NCI-H510A (cell line): ENCODE results near the gene ZNF384.
"Not testable (repeated sequence)": the region's sequence is repeated elsewhere in the genome, so short reads cannot be mapped to it uniquely, and the experiment has no call there.

Experiments
- DNase-seq: peaks from one replicate; lab custom pipeline; 2025; lab: John Stamatoyannopoulos, UW

Gene ZNF384

DNA sequence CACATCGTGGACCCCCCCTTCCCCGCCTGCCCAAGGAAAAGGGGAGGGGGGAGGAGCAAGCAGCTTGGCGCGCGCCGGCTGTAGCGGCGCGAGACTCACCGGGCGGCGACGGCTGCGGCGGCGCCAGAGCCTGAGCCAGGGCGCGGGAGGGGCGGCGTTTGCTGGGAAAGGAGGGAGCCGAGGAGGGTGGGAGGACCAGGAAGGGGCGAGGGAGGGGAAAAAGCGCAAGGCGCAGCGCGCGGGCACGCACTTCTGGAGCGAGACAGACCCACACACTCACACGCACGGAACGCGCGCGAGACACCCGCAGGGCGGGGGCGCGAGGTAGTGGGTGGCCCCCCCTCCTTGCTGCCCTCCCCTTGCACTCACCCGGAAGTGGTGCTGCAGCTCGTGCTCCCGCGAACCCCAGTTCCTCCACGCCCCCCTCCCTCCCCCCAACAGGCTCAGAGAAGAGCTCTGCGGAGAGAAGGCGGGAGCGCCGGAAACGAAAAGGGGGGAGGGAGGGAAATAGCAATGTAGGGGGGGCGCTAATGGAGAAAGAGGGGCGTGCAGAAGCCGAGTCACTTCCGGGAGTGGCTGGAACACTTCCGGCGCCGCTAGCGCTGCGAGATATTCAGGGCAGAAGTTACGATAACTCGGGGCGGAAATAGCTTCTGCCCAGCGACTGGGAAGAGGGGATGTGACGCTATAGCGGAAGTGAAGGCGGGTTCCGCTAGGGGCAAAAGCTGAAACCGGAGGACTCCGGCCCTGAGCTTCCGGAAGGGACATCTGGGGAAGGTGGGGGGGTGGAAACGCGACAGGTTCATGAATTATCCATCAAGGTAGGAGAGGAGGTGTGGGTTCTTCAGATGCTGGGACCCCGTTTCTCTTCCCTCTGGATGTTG is at the start of gene ZNF384:
ZNF384 (minus strand) TSS at position 377 of the 884 bp plus-strand sequence. CDS start 9,855 bp downstream, outside the sequence.
- DNase-seq, result peak; percentile 94

DNA sequence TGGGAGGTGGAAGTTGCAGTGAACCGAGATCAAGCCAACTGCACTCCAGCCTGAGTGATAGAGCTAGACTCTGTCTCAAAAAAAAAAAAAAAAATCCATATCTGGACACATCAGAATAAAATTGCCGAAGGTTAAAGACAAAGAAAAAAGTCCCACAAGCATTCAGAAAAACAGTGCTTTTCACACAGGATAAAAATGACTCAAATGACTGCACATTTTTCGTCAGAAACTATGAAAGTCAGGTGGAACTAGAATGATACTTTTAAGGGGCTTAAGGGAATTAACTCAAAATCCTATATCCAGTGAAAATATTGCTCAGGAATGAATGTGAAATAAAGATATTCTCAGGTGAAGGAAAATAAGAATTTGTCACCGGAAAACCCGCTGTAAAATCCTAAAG is 47.6 kb upstream of the ZNF384 start:
- no peak for DNase-seq

DNA sequence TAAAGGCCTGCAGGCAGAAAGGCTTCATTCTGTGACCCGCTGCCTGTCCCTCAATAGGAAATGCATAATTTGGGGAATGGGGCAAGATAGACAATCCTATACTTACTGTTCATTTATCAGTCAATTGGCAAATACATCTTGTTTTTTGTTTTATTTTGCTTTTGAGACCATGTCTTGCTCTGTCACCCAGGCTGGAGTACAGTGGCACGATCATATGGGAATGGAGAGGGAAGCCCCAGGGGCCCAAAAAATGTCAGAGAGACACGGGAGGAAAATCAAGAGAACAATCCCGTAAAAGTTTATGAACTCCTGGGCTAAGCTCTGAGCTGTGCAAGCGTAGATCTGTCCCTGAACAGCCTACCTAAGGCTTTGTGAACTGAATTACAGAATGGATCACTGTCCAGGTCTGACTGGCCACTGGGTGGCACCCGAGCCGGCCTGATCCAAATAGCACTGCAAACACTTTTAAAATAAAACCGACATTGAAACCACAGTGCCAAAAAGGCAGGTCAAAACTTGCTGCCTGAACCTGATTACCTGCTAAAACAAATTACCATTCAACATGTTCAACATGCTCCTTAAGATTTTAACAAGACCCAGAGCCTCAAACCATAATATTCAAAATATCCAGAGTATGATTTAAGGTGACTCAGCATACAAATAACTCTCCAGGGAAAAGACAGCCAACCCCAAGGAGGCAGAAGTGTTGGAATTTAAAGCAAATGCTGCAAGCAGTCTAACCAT is 46.4 kb upstream of the ZNF384 start:
- DNase-seq, result no peak

DNA sequence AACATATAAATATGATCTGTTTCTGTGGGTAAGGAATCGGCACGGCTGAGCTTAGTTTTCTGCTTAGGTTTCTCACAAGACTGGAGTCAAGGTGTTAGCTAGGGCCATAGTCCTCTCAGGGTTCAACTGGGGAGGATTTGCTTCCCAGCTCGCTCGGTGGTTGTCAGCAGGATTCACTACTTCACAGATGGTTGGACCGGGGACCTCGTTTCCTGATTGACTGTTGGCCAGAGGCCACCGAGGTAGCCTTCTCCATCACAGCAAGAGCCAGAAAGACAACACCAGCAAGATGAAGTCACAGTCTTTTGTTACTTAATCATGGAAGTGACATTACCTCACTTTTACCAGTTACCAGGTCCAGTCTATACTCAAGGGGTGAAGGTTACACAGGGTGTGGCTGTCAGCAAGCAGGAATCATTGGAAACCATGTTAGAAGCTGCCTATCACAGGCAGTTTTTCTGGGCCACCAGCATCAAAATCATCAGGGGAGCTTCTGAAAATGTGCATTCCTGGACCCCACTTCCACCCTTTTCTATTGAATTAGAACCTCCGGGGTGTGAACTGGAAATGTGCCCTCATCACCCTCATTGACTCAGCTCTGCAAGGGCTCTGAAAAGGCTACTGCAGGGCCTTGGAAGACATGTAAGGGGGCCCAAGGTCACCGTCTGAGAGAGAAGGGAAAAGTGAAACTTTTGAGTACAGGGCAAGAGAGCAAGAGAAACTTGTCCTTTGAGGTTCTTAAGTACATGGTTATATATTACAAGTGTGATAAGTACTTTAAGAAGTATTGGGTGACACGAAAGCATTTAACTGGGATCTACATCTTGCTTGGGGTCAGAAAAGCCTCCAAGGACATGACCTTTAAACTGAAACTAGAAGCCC is 45.6 kb upstream of the ZNF384 start:
- DNase-seq, result no peak

DNA sequence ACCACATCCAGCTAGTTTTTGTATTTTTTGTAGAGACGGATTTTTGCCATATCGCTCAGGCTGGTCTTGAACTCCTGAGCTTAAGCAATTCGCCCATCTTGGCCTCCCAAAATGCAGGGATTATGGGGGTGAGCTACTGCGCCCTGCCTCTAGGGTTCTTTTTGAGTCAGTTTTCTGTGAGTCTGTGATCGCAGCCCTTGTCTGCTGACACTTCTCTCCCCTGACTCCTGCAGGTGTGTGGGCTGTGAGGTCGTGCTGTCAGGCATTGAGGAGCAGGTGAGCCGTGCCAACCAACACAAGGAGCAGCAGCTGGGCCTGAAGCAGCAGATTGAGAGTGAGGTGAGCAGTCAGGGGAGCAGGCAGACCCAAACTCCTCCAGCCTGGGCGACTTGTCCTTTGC is 41.0 kb upstream of the ZNF384 start:
- no peak for DNase-seq

DNA sequence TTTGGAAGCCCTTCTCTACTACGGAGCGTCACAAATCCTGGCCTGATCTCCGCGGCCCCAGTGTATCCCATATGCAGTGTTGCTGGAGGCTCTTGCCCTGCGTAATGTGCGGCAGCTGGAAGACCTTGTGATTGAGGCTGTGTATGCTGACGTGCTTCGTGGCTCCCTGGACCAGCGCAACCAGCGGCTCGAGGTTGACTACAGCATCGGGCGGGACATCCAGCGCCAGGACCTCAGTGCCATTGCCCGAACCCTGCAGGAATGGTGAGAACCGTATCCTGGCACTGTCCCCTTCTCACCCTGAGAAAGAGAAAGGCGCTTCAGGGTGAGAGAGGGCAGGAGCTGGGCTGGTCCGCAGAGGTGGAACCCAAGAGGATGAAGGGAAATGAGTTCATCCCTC is 40.0 kb upstream of the ZNF384 start:
- no peak for DNase-seq

DNA sequence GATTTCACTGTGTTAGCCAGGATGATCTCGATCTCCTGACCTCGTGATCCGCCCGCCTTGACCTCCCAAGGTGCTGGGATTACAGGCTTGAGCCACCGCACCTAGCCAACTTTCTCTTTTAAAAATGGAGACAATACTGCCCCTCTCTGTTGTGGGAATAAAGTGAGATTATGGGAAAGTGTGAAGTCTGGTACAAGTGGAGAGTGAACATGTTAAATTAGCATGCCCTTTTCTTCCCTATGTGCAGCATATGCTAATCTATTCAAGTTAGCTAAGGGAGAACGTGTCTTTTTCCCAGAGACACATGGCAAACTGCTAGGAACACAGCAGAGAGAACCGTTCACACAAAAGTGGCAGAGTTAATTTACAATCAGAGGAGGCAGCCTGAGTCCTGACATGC is 36.2 kb upstream of the ZNF384 start:
- DNase-seq, result no peak

DNA sequence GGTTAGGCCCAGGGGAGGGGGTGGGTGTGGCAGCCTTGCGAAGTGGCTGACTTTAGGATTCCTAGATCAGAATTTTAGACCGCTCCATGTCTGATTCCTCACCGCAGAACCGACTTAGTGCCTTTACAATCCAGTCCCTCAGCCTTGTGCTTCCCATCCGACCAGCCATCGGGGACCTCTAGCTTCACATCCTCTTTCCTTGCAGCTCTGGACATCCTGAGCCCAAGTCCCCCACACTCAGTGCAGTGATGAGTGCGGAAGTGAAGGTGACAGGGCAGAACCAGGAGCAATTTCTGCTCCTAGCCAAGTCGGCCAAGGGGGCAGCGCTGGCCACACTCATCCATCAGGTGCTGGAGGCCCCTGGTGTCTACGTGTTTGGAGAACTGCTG is 35.2 kb upstream of the ZNF384 start:
- no peak for DNase-seq

DNA sequence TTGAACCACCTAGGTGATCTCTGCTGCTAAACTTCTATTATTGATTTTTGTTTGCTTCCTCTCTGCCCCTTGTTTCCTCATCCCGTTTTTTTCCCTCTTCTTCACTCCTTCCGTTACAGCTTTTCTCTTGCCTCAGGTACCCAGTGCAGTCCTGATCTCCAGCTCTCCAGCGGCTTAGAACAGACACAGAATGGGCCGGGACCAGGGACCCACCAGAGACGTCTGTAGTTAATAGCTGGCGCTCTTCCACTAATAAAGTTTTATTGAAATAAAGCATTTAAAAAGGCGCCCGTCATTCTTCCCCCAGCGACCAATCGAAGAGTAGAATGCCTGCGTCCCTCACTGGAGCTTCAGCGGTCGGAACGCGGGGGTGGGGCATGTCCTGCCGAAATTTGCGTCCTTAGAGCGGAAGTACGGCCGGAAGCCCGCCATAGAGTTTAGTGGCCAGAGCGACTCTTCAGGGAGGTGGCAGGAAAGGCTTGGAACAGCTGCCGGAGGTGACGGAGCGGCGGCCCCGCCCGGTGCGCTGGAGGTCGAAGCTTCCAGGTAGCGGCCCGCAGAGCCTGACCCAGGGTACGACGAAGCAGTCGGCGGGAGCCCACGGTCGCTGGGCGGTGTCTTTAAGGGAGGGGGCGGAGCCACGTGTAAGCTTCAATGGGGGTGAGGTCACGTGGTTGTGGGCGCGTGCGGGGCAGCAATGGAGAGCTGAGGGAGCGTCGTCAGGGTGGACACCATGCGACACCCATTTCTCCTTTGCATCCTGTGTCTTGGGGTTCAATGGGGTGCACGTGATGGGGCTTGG is 34.6 kb upstream of the ZNF384 start, which contains the start of gene COPS7A:
COPS7A (plus strand) TSS at position 440 of the 802 bp plus-strand sequence. CDS start 611 bp downstream, outside the sequence.
- peak; percentile 96 for DNase-seq

DNA sequence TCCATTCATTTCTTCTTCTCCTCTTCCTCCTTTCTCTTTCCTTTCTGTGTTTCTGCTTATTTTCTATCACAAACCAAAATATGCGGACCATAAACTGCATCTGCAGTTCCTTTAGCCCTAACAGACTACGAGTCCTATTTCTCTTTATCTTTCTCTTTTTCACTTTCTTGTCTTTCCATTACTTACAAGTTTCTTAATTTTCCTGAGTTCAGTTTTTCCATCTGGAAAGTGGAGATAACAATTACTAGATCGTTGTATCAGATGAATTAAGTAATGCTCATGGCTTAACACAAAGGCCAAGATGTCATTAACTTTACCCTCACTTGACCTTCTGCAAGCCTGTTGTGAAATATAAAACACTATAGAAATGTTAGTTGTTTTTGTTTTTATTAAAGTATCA is 33.7 kb upstream of the ZNF384 start:
- DNase-seq, result no peak

DNA sequence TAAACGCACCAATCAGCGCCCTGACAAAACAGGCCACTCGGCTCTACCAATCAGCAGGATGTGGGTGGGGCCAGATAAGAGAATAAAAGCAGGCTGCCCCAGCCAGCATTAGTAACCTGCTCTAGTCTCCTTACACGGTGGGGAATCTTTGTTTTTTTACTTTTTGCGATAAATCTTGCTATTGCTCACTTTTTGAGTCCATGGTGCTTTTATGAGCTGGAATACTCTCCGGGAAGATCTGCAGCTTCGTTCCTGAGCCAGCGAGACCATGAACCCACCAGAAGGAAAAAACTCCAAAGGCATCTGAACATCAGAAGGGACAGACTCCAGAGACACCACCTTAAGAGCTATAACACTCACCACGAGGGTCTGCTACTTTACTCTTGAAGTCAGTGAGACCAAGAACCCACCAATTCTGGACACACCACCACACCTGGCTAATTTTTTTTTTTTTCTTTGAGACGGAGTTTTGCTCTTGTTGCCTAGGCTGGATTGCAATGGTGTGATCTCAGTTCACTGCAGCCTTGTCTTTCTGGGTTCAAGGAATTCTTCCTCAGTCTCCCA is 27.8 kb upstream of the ZNF384 start:
- DNase-seq, result no peak

DNA sequence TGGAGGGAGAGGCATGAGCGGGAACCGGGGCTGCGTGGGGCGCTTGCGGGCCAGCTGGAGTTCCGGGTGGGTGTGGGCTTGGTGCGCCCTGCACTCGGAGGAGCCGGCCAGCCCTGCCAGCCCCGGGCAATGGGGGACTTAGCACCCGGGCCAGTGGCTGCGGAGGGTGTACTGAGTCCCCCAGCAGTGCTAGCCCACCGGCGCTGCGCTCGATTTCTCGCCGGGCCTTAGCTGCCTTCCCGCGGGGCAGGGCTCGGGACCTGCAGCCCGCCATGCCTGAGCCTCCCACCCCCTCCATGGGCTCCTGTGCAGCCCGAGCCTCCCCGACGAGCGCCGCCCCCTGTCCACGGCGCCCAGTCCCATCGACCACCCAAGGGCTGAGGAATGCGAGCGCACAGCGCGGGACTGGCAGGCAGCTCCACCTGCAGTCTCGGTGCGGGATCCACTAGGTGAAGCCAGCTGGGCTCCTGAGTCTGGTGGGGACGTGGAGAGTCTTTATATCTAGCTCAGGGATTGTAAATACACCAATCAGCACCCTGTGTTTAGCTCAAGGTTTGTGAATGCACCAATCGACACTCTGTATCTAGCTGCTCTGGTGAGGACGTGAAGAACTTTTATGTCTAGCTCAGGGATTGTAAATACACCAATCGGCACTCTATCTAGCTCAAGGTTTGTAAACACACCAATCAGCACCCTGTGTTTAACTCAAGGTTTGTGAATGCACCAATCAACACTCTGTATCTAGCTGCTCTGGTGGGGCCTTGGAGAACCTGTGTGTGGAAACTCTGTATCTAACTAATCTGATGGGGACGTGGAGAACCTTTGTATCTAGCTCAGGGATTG is 27.1 kb upstream of the ZNF384 start:
- DNase-seq, result not testable (repeated sequence)

DNA sequence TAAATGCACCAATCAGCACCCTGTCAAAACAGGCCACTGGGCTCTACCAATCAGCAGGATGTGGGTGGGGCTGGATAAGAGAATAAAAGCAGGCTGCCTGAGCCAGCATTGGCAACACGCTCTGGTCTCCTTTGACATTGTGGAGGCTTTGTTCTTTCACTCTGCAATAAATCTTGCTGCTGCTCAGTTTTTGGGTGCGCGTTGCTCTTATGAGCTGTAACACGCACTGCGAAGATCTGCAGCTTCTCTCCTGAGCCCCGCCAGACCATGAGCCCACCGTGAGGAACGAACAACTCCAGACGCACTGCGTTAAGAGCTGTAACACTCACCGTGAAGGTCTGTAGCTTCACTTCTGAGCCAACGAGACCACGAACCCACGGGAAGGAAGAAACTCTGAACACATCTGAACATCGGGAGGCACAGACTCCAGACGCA is 19.8 kb upstream of the ZNF384 start:
- DNase-seq, result no peak

DNA sequence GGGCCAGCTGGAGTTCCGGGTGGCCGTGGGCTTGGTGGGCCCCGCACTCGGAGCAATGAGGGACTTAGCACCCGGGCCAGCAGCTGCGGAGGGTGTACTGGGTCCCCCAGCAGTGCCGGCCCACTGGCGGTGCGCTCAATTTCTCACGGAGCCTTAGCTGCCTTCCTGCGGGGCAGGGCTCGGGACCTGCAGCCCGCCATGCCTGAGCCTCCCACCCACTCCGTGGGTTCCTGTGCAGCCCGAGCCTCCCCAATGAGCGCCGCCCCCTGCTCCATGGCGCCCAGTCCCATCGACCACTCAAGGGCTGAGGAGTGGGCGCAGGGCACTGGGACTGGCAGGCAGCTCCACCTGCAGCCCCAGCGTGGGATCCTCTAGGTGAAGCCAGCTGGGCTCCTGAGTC is 19.2 kb upstream of the ZNF384 start:
- not testable (repeated sequence) for DNase-seq

DNA sequence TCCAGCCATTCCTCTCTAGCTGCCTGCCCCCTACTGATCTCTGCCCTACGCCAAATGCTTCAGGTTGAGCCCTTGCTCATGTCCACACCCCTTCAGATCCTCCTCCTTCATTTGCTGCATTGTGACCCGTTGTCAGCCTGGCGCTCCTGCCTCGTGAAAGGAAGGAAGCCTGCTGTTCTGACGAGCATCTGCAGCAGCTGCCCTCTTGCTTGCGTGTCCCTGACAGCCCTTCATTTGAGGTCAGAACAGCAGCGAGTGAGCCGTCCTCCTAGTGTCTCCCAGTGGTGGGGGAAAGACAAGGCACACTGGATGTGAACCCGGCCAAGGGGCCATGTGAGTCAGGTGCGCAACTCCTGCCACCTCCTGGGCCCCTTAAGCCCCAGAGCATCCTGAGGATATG is 14.5 kb upstream of the ZNF384 start:
- no peak for DNase-seq

DNA sequence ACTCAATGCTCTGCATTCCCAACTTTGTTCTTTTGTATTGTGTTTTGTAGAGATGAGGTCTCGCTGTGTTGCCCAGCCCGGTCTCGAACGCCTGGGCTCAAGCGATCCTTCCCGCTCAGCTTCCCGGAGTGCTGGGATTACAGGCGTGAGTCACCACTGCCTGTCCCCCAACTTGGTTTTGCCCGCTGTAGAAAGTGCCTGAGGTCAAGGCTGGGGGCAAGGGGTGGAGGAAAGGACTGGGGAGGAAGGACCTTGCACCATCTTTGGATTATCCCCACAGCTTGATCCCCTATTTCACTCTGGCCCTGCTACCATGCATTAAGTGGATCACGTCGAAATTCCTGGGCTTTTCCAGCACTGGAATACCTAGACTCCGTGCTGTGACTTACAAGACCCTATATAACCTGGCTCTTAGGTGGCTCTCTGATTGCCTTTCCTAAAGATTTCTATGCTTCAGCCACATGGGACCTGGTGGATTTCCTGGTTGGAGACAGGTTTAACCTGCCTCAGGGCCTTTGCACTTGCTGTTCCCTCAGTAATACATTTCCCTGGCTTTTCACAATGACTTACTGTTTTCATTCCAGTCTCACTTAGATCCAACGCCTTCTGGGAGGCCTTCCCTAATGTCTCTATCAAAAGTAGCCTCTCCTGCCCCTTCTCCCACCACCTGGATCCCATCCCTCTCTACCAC is 12.0 kb upstream of the ZNF384 start:
- no peak for DNase-seq

DNA sequence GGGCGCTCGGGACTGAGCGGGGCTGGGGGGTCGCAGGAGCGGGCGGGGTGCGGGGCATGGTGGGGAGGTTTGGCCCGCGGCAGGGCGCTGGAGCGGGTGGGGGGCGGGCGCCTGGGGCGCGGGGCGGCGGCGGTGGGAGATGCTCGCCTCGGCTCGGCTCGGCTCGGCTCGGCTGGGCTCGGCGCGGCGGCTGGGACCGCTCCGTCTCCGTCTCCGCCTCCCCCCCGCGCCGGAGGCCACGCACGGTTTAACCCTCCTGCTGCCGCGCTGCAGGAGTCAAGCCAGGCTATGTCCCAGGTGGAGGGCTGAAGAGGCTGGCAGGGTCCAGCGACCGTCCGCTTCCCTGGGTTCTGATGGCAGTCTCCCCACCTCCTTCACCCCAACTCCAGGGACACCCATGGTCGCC is 11.5 kb upstream of the ZNF384 start, which contains the start of gene PIANP:
PIANP (minus strand) TSS at position 170 of the 406 bp plus-strand sequence. CDS start 2,754 bp downstream, outside the sequence.
- DNase-seq, result no peak

DNA sequence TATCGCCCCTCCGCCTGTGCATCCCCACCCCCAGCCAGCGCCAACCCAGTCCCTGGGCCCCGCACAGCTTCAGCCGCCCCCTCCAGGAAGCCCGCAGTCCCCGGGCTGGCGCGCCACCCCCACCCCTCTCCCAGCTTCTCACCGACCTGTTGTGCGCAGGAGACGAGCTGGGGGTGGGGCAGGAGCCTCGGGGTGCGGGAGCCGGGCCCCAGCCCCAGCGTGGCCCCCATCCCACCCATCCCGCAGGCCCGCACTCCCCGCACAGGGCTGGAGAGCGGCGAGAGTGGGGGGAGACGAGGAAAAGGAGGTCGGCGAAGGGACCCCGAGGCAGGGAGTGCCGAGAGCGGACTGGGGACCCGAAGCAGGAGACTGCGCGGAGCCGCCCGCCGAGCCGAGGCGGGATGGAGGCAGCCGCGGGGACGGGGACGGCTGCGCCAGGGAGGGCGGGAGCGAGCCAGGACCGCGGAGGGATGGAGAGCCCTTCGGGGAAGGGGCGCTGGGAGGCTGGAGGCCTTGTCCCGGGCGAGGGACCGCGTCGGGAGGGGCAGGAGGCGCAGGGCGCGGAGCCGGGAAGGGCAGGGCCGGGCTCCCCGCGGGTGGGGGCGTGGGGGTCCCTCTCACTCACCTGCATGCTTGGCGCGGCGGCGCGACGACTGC is 10.9 kb upstream of the ZNF384 start:
- DNase-seq, result no peak
